ENCODE results near the gene MGAT5.

DNA sequence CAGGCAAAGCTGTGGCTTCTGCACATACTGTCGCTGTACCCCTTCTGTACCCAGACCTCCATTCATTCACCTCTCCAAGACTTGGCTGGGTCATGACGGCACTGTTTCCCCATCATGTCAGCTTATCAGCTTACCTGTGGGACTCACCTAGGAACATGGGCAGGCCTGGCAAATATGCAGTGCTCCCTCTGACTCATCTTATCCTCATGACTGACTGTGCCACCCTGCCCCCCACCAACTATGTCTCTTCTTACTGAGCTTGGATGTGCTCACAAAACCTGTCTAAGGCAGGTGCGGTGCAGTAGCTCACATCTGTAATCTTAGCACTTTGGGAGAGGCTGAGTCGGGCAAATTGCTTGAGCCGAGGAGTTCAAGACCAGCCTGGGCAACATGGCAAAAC is 152.4 kb downstream of the MGAT5 start:
- TF ChIP-seq CTCF (IDR thresholded peaks at IDR 0.05) (no peak), POLR2A (IDR thresholded peaks at IDR 0.05) (no peak)
